MM.1S (cell line): ENCODE results near the gene TOGARAM1.

ENCODE experiments used
- EZH2 ChIP-seq: fragments of 300-600 bp; sonication (generic); optimal IDR thresholded peaks from 2 replicates; pipeline ENCODE3; 2017; ENCODE audit warnings: low read depth, mild to moderate bottlenecking, antibody characterized with exemption, low read length, mixed read lengths
- TF ChIP-seq, protein P1 (sequence below): fragments of 300-600 bp; sonication (generic); IDR thresholded peaks from 2 replicates; pipeline ENCODE4 v1.5.1; 2016; ENCODE audit warnings: antibody characterized with exemption, low read length, mixed read lengths

- TF ChIP-seq EZH2, result no peak
- TF ChIP-seq, protein P1, sequence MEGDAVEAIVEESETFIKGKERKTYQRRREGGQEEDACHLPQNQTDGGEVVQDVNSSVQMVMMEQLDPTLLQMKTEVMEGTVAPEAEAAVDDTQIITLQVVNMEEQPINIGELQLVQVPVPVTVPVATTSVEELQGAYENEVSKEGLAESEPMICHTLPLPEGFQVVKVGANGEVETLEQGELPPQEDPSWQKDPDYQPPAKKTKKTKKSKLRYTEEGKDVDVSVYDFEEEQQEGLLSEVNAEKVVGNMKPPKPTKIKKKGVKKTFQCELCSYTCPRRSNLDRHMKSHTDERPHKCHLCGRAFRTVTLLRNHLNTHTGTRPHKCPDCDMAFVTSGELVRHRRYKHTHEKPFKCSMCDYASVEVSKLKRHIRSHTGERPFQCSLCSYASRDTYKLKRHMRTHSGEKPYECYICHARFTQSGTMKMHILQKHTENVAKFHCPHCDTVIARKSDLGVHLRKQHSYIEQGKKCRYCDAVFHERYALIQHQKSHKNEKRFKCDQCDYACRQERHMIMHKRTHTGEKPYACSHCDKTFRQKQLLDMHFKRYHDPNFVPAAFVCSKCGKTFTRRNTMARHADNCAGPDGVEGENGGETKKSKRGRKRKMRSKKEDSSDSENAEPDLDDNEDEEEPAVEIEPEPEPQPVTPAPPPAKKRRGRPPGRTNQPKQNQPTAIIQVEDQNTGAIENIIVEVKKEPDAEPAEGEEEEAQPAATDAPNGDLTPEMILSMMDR, result no peak
These were observed 8.9 kb downstream of the TOGARAM1 start for GRCh38 chr14:44970907-44971306.
